WERI-Rb-1 (cell line): Measurements from ENCODE around the gene TSPEAR.

Experiments
- DNase-seq: peaks from one replicate; pipeline ENCODE4 v3.0.0-alpha.2; 2020
- H3K27ac ChIP-seq: fragments of 250-450 bp; sonication (Bioruptor Pico); 2 replicates; pipeline ENCODE4 v1.5.1; 2020; ENCODE audit warnings: mild to moderate bottlenecking, moderate library complexity
- H3K27me3 ChIP-seq: fragments of 250-450 bp; sonication (Bioruptor Pico); 2 replicates; pipeline ENCODE4 v1.5.1; 2021; ENCODE audit warnings: mild to moderate bottlenecking, low read depth, moderate library complexity; ENCODE audit not compliant: insufficient read depth, severe bottlenecking
- H3K36me3 ChIP-seq: fragments of 250-450 bp; sonication (Bioruptor Pico); 2 replicates; pipeline ENCODE4 v1.5.1; 2020; ENCODE audit warnings: mild to moderate bottlenecking, moderate library complexity
- H3K4me3 ChIP-seq: 2 replicates; pipeline ENCODE4 v1.5.1; 2011; ENCODE audit warnings: low read depth, mild to moderate bottlenecking, control low read depth, low read length
- H3K9me3 ChIP-seq: fragments of 250-450 bp; sonication (Bioruptor Pico); 2 replicates; pipeline ENCODE4 v1.5.1; 2021; ENCODE audit warnings: mild to moderate bottlenecking, moderate library complexity; ENCODE audit not compliant: severe bottlenecking
- TF ChIP-seq, protein P1 (sequence below): IDR thresholded peaks from 2 replicates; pipeline ENCODE4 v1.5.1; 2011; ENCODE audit warnings: low read depth, mild to moderate bottlenecking, control low read depth, inconsistent platforms, low read length

The TSPEAR gene

DNA sequence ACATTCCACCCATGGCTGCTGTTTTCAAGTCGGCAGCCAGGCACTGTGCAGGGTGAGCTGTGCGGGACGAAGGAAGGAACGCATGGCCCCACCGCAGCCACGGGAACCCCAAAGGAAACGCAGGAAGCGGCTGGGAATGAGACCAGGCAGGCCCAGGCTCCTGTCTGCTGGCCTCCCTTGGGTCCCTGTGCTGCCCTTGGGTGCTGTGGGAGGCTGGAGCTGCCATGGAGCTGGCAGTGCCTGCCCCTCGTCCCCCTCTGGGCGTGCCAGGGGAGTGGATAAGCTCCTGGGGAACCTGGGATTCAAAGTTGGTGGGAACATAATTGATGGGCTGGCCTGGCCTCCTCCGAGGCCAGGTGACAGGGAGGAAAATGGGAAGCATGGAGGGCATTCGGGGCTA lies 143.1 kb downstream of the TSPEAR start:
- TF ChIP-seq, protein P1, sequence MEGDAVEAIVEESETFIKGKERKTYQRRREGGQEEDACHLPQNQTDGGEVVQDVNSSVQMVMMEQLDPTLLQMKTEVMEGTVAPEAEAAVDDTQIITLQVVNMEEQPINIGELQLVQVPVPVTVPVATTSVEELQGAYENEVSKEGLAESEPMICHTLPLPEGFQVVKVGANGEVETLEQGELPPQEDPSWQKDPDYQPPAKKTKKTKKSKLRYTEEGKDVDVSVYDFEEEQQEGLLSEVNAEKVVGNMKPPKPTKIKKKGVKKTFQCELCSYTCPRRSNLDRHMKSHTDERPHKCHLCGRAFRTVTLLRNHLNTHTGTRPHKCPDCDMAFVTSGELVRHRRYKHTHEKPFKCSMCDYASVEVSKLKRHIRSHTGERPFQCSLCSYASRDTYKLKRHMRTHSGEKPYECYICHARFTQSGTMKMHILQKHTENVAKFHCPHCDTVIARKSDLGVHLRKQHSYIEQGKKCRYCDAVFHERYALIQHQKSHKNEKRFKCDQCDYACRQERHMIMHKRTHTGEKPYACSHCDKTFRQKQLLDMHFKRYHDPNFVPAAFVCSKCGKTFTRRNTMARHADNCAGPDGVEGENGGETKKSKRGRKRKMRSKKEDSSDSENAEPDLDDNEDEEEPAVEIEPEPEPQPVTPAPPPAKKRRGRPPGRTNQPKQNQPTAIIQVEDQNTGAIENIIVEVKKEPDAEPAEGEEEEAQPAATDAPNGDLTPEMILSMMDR: no peak
- no peak for DNase-seq
- H3K27me3 ChIP-seq: no peaks in the 10 kb centered on the region
- H3K4me3 ChIP-seq: no peak overlapping the region
- H3K36me3 ChIP-seq: no peaks in the 10 kb centered on the region
- peaks cover 17% of the 10 kb centered on the region for H3K9me3 ChIP-seq
- H3K27ac ChIP-seq: no peak overlapping the region

DNA sequence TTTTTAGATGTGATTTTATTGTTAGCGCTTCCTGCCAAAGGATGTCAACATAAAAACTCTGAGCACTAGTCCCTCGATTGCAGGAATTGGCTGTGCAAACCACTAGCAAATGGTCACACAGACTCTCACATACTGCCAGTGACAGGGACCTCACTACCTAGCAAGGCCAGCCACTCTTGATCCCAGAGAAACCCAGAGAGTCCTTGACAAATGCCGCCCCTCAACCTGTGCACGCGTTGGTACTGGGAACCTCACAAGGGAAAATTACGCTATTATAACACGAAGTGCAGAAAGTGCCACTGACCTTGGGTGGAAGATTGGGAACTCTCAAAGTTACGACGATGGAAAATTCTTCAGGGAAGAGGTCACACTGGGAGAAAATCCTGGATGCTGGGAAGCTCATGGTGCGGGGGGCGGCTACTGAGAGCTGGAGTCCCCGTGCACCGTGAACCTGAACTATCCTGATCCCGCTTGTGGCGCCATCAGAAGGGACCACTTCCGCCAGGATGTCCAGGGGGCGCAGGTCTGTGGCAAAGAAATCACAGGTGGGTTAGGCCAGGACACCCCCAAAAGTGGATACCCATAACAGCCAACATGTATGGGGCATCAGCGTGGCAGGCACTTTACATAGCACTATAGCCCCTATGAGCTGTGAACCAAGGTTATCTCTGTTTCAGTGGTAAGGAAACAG lies 143.7 kb downstream of the TSPEAR start:
- H3K36me3 ChIP-seq: no peaks in the 10 kb centered on the region
- H3K4me3 ChIP-seq: no peak overlapping the region
- no peaks in the 10 kb centered on the region for H3K27me3 ChIP-seq
- H3K27ac ChIP-seq: no peak overlapping the region
- DNase-seq: no peak
- H3K9me3 ChIP-seq: peaks cover 17% of the 10 kb centered on the region
- TF ChIP-seq, protein P1: no peak

DNA sequence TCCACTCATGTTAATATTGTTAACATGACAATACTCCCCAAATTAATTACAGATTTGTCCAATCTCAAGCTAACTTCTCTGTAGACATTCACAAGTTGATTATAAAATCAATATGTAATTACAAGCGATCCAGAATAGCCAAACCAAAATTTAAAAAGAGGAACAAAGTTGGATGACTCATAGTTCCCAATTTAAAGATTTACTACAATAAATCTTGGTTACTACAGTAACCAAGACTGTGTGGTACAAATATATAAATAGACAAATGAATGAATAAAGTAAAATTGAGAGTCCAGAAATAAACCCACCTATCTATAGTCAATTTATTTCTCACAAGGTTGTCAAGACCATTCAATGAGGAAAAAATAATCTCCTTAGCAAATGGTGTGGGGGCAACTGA lies 145.0 kb downstream of the TSPEAR start:
- peaks cover 16% of the 10 kb centered on the region for H3K9me3 ChIP-seq
- H3K4me3 ChIP-seq: no peak overlapping the region
- H3K36me3 ChIP-seq: no peaks in the 10 kb centered on the region
- no peaks in the 10 kb centered on the region for H3K27me3 ChIP-seq
- DNase-seq: no peak
- no peak overlapping the region for H3K27ac ChIP-seq
- TF ChIP-seq, protein P1: no peak

DNA sequence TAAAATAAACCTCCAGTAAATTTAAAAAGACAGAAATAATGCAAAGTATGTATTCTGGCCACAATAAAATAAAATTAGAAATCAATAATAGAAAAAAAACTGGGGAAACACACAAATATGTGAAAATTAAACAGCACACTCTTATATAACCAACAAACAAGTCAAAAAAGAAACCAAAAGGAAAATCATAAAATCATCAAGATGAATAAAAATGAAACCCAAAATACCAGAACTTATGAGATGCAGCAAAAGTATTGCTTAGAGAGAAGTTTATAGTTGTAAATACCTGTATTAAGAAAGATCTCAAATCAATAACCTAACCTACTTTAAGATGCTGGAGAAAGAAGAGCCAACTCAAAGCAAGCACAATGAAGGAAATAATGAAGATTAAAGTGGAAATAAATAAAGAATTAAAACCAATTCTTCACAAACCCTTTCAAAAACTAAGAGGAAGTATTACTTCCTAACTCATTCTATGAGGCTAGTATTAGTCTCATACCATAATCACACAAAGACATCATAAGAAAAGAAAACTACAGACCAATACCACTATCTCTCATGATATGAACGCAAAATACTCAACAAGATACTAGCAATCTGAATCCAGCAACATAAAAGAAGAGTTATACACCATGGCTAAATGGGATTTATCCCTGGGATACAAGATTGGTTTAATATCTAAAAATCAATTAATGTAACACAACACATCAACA lies 146.3 kb downstream of the TSPEAR start:
- H3K27ac ChIP-seq: no peak overlapping the region
- TF ChIP-seq, protein P1: no peak
- H3K36me3 ChIP-seq: no peaks in the 10 kb centered on the region
- H3K9me3 ChIP-seq: peaks cover 5% of the 10 kb centered on the region
- no peaks in the 10 kb centered on the region for H3K27me3 ChIP-seq
- no peak for DNase-seq
- no peak overlapping the region for H3K4me3 ChIP-seq

DNA sequence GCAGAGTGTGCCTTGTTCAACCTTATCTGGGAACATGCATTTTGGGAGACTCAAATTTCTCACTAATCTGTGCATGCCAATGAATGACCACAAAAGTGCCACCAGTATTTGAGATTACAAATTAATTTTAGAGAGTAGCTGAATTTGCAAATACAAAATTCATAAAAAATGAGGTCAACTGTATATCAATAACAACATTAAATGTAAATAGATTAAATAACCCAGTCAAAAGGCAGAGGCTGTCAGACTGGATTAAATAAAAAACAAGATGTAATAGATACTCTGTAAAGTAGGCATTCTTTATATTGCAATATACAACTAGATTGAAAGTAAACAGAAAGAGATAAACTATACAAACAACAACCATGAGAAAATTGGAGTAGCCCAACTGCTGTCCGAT lies 147.3 kb downstream of the TSPEAR start:
- H3K4me3 ChIP-seq: no peak overlapping the region
- TF ChIP-seq, protein P1: no peak
- peaks cover 5% of the 10 kb centered on the region for H3K9me3 ChIP-seq
- H3K27me3 ChIP-seq: no peaks in the 10 kb centered on the region
- H3K36me3 ChIP-seq: no peaks in the 10 kb centered on the region
- no peak overlapping the region for H3K27ac ChIP-seq
- DNase-seq: no peak
